ENCODE results near the gene TMEM123. TPM values are rescaled to one million over a fixed set of nuclear protein-coding genes. Genes with fewer than 3 reads are reported as not detected.

The TMEM123 gene
- total and polyA plus RNA-seq, 2 of the 13 experiments (the other 11 are each of a cell fraction or from before 2014, with no cell fraction given), result 365 to 2,761 TPM

DNA sequence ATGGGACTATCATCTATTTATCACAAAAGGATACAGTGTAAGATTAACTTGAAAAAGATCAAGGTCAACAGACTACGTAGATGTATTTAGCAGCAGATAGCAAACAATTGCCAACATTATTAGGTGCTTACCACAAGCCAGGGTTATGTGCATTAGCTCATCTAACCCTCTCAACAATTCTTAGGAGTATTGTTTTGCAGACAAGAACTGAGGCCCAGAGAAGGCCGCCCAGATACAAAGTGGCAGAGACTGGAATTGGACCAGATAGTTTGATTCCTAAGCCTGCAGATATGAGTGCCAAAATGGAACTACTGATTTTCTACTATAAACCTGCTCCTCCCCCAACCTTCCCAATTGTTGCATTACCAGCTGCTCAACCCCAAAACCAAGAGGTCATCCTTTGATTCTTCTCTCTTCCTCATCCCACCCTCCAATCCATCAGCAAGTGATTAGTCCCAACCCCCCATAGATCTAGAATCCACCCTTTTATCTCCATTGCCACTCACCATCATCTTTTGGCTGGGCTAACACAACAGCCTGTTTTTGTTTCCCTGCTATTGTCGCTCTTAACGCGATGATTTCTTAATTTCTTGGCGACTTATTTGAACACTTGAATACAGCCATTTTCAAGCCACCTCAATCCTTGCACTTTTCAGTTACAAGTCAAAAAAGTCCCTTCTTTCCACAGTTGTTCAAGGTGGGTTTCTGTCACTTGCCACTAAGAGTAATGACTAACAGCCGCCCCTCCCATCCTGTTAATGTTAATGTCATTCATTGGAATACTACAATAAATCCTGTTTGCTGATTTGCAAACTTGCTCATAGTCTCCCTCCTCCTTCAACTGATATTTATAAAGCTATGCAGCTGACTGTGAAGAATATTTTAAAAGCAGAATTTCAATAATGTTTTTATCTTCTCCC lies 2.7 kb downstream of the TMEM123 start (continued):
- TF ChIP-seq, protein P1, sequence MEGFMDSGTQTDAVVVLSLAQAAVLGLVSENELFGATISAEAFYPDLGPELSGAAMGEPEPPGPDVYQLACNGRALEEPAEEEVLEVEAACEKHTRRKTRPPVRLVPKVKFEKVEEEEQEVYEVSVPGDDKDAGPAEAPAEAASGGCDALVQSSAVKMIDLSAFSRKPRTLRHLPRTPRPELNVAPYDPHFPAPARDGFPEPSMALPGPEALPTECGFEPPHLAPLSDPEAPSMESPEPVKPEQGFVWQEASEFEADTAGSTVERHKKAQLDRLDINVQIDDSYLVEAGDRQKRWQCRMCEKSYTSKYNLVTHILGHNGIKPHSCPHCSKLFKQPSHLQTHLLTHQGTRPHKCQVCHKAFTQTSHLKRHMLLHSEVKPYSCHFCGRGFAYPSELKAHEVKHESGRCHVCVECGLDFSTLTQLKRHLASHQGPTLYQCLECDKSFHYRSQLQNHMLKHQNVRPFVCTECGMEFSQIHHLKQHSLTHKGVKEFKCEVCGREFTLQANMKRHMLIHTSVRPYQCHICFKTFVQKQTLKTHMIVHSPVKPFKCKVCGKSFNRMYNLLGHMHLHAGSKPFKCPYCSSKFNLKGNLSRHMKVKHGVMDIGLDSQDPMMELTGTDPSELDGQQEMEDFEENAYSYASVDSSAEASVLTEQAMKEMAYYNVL (CRISPR knock-in tag; IDR thresholded peaks at IDR 0.05; ENCODE audit: borderline replicate concordance), result no peak
- peak; percentile 73 for TF ChIP-seq RBFOX2 (IDR thresholded peaks at IDR 0.05; ENCODE audit: low read depth, low read length)
- no peak for TF ChIP-seq SRY (CRISPR knock-in tag; IDR thresholded peaks at IDR 0.05)
- TF ChIP-seq STAT5B (CRISPR knock-in tag; IDR thresholded peaks at IDR 0.05), result no peak
- TF ChIP-seq NR3C1 (CRISPR knock-in tag; IDR thresholded peaks at IDR 0.05), result no peak
- TF ChIP-seq, protein P2, sequence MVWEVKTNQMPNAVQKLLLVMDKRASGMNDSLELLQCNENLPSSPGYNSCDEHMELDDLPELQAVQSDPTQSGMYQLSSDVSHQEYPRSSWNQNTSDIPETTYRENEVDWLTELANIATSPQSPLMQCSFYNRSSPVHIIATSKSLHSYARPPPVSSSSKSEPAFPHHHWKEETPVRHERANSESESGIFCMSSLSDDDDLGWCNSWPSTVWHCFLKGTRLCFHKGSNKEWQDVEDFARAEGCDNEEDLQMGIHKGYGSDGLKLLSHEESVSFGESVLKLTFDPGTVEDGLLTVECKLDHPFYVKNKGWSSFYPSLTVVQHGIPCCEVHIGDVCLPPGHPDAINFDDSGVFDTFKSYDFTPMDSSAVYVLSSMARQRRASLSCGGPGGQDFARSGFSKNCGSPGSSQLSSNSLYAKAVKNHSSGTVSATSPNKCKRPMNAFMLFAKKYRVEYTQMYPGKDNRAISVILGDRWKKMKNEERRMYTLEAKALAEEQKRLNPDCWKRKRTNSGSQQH (CRISPR knock-in tag; IDR thresholded peaks at IDR 0.05; ENCODE audit: low read depth), result no peak
- peak; percentile 46; the same call in 1 of the 2 replicates for TF ChIP-seq SOX5 (CRISPR knock-in tag; IDR thresholded peaks at IDR 0.05; ENCODE audit: borderline replicate concordance)
- no peak; the same call in 1 of the 2 replicates for TF ChIP-seq MED1 (CRISPR knock-in tag; IDR thresholded peaks at IDR 0.05)
- no peak for TF ChIP-seq ZFP37 (CRISPR knock-in tag; IDR thresholded peaks at IDR 0.05; ENCODE audit: borderline replicate concordance)
- TF ChIP-seq, protein P3, sequence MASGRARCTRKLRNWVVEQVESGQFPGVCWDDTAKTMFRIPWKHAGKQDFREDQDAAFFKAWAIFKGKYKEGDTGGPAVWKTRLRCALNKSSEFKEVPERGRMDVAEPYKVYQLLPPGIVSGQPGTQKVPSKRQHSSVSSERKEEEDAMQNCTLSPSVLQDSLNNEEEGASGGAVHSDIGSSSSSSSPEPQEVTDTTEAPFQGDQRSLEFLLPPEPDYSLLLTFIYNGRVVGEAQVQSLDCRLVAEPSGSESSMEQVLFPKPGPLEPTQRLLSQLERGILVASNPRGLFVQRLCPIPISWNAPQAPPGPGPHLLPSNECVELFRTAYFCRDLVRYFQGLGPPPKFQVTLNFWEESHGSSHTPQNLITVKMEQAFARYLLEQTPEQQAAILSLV (CRISPR knock-in tag; IDR thresholded peaks at IDR 0.05; ENCODE audit: borderline replicate concordance), result no peak
- TF ChIP-seq ZNF562 (CRISPR knock-in tag; IDR thresholded peaks at IDR 0.05; ENCODE audit: borderline replicate concordance), result no peak
- TF ChIP-seq, protein P4, sequence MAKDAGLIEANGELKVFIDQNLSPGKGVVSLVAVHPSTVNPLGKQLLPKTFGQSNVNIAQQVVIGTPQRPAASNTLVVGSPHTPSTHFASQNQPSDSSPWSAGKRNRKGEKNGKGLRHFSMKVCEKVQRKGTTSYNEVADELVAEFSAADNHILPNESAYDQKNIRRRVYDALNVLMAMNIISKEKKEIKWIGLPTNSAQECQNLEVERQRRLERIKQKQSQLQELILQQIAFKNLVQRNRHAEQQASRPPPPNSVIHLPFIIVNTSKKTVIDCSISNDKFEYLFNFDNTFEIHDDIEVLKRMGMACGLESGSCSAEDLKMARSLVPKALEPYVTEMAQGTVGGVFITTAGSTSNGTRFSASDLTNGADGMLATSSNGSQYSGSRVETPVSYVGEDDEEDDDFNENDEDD (CRISPR knock-in tag; IDR thresholded peaks at IDR 0.05; ENCODE audit: borderline replicate concordance), result no peak
- no peak for TF ChIP-seq SOX13 (IDR thresholded peaks at IDR 0.05)
- peak in 1 of 2 experiments; percentile 76; a peak in 2 of 4 replicates for TF ChIP-seq SOX13 (CRISPR knock-in tag; conservative IDR thresholded peaks at IDR 0.05 in 1 of 2, IDR thresholded peaks at IDR 0.05 in 1 of 2)
- TF ChIP-seq ZBTB7A (CRISPR knock-in tag; IDR thresholded peaks at IDR 0.05), result no peak
- TF ChIP-seq ZBED4 (CRISPR knock-in tag; IDR thresholded peaks at IDR 0.05; ENCODE audit: borderline replicate concordance), result no peak
- TF ChIP-seq ELF1 (CRISPR knock-in tag; IDR thresholded peaks at IDR 0.05), result no peak

Data from HepG2 (cell line).